GM19468 (cell line): Measurements from ENCODE around the gene LRP6.
"Not testable (repeated sequence)": the region's sequence is repeated elsewhere in the genome, so short reads cannot be mapped to it uniquely, and the experiment has no call there.

Source experiments
- ATAC-seq: cut with Tn5 transposase; IDR thresholded peaks from one replicate; pipeline ENCODE4 v1.9.1; 2021; ENCODE audit warnings: mild to moderate bottlenecking, moderate library complexity, moderate number of reproducible peaks; ENCODE audit not compliant: unreplicated experiment; ENCODE audit errors: extremely low read depth

Gene LRP6

GRCh38 chr12:12138203-12139154, 128.4 kb downstream of the LRP6 start:
- ATAC-seq: no peak

DNA sequence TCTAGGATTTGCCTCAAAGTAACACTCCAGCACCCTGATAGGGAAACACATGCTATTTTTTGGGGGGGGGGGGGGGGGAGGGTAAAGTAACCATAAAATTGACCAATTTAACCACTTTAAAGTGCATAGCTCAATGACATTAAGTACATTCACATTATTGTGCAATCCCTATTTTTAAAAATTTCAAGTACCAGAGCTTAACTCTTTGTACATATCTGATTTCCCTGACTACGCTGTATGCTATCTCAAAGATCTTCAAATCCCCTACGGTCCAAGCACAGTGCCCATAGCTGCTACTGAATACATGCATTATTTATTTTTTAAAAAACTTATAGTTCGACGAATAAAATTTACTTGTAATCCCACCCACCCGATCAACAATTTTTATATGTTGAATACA, 133.1 kb downstream of the LRP6 start:
- ATAC-seq: no peak

GRCh38 chr12:12133259-12133658, 133.6 kb downstream of the LRP6 start:
- no peak for ATAC-seq

- ATAC-seq: no peak
Measured at GRCh38 chr12:12128670-12129069, 138.2 kb downstream of the LRP6 start.

- no peak for ATAC-seq
Measured at GRCh38 chr12:12127304-12127703, 139.5 kb downstream of the LRP6 start.

DNA sequence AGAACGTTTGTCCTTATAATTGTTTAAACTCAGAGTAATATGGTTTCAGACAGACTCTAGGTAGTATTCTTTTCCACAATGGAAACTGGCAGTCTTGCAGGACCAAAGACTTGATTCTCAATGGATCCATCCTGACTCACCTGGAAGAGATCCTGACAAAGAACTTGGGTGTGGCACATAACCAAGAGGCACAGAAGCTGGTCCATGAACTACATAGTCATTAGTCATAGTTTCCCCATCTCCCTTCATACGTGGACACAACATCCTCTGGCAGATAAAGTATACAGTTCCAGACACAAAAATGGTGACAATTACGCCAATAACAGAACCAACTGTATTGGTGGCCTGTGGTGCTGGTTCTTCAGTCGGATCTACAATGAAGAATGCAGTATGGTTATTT, 140.3 kb downstream of the LRP6 start:
- ATAC-seq: no peak

DNA sequence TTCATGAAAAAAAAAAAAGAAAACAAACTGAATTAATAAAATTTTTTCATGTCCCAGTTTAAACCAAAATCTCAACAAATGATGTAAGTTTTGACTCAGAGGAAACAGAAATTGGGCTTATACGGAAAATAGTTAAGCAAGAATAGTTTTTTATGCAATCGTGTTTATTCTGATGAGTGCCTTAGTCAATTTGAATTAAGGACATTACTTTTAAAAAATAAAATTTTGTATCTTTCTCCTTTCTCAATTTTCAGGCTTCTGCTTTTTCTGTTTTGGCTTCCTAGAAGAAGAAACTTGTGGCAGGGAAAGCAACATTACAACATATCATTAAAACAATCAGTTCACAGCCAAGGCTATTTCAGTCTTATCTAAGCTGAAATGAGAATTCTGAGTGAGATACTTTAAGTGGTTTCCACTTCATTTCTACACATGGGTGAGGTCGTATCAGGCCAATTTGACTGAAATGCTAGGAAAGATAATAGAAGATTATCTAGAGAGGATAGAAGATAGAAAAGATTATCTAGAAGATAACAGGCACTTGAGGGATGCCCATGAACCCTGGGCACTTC, 143.7 kb downstream of the LRP6 start:
- ATAC-seq: no peak

DNA sequence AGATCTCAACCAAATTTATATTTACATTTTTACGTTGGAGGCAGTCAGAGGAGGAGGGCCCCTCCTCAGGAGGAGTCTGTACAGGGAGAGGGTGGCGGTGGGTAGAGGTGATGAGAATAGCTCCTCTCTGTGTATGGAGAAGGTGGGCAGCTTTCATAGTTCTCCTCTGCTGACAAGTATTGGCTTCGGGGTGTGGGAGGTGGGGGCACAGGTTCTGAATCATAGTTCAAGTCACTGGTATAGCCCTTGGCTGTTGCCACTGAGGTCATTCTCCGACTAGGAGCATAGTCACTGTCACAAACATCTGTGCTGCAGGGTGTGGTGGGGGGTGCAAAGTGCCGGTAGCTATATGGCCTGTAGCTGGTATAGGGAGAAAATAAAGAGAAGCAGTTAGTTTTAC, 145.8 kb downstream of the LRP6 start:
- ATAC-seq: no peak

GRCh38 chr12:12116677-12117076, 150.2 kb downstream of the LRP6 start:
- ATAC-seq: no peak

GRCh38 chr12:12115514-12115913, 151.3 kb downstream of the LRP6 start:
- no peak for ATAC-seq

DNA sequence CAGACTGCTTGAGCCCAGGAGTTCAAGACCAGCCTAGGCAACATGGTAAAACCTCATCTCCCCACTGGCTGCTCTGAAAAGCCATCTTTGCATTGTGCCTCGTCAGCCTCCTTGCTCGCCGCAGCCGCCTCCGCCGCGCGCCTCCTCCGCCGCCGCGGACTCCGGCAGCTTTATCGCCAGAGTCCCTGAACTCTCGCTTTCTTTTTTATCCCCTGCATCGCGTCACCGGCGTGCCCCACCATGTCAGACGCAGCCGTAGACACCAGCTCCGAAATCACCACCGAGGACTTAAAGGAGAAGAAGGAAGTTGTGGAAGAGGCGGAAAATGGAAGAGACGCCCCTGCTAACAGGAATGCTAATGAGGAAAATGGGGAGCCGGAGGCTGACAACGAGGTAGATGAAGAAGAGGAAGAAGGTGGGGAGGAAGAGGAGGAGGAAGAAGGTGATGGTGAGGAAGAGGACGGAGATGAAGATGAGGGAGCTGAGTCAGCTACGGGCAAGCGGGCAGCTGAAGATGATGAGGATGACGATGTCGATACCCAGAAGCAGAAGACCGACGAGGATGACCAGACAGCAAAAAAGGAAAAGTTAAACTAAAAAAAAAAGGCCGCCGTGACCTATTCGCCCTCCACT, 155.8 kb downstream of the LRP6 start:
- not testable (repeated sequence) for ATAC-seq

DNA sequence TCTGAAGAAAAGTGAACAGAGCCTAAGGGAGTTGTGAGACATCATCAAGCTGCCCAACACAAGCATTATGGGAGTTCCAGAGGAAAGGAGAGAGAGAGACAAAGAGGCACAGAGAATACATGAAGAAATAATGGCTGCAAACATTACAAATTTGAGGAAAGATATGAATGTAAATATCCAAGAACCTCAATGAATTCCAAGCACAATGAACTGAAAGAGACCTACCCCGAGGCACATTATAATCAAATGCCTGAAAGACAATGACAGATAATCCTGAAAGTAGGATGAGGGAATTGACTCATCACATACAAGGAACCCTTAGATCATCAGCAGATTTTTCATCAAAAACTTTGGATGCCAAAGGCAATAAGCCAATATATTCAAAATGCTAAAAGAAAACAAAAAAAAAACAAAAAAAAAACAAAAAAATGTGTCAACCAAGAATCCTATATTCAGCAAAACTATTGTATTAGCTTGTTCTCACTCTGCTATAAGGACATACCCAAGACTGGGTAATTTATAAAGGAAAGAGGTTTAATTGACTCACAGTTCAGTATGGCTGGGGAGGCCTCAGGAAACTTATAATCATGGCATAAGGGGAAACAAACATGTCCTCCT, 158.3 kb downstream of the LRP6 start:
- ATAC-seq: no peak

GRCh38 chr12:12107678-12108077, 159.2 kb downstream of the LRP6 start:
- ATAC-seq: no peak

- no peak for ATAC-seq
Measured at GRCh38 chr12:12099102-12099501, 167.7 kb downstream of the LRP6 start.

GRCh38 chr12:12098691-12099015, 168.2 kb downstream of the LRP6 start:
- ATAC-seq: no peak

DNA sequence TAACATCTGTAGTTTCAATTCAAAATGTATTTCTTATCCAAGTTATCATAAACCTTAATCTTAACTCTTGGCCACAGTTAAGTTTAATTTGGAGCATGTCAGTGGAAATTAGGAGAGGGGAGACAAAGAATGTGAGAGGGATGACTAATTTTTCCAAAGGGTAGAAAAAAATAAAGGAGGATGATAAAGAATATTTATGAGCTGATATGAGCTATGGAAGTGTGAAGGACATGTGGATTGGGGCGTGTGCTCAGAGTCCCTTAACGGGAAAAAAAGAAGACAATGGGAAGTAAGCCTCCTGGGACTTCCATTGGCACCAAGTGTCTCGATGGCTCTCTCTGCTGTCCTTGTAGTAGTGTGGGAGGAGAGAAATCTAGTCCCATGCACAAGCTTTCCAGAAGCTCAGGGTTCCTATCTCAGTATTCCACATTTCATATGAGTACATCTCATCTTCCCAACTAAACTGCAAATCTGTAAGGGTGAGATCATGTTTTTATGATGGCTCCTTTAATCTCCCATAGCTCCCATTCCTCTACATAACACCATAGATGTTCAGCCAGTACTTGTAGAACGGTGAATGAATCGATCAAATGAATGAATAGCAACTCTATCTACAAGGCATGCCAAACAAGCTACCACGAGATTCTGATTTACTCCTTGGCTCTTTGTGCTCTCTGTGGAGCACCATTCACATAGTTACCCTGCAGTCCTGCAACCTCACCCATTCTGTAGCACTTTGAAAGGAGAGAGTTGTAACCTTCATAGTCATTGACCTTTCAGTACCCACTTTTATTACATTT, 168.8 kb downstream of the LRP6 start:
- no peak for ATAC-seq

DNA sequence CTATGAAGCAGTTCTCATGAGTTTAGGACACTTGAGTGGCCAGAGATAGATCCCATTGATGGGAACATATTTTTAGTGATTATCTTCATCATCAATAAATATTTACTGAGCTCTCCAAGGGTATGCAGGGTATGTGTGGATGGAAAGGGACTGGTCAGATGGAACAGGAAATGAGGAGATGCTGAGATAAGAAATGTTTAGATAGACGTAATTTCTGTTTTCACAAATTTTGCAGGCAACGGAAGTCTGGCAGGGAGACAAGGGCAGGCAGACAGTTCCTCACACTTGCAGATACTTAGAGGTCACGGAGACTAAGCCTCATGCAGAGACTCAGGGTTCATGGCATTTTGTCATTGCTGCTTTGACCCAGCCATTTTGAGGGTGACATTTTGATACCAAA, 171.8 kb downstream of the LRP6 start:
- no peak for ATAC-seq

DNA sequence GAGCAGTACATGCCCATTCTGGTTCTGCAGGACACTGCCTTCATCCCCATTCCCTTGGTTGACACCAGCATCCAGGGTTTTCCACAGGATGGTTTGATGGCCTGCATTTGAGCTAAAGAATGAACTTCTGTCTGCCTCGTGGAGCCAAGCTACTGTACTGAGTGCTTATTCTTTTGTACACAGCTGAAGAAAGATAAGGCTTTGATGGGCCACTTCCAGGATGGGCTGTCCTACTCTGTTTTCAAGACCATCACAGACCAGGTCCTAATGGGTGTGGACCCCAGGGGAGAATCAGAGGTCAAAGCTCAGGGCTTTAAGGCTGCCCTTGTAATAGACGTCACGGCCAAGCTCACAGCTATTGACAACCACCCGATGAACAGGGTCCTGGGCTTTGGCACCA, 172.4 kb downstream of the LRP6 start:
- no peak for ATAC-seq

GRCh38 chr12:12091977-12092663, 174.7 kb downstream of the LRP6 start:
- no peak for ATAC-seq

GRCh38 chr12:12091071-12091470, 175.8 kb downstream of the LRP6 start:
- ATAC-seq: no peak
